Lower lobe of right lung (tissue), 2 donors: ENCODE data around the gene UROS. TPM values are rescaled to one million over a fixed set of nuclear protein-coding genes. Genes with fewer than 3 reads are reported as not detected.
A peak's percentile ranks its signal among the peaks of the same experiment; 100 is the strongest.

Source experiments
- ATAC-seq, 2 donors: fragments of 200-7000 bp; cut with Tn5 transposase; one replicate each; pipeline ENCODE4 v1.9.1; 2020 to 2022; ENCODE audit warnings: mild to moderate bottlenecking in 2 of 2, moderate library complexity in 2 of 2
- DNase-seq: peaks from one replicate; pipeline ENCODE4 v3.0.0-alpha.2; 2020
- H3K27ac ChIP-seq: fragments of 200-600 bp; one replicate; pipeline ENCODE4 v1.8.0; 2022
- H3K27me3 ChIP-seq: fragments of 200-600 bp; one replicate; pipeline ENCODE4 v1.8.0; 2022; ENCODE audit warnings: low read depth
- H3K36me3 ChIP-seq: fragments of 200-600 bp; one replicate; pipeline ENCODE4 v1.8.0; 2022; ENCODE audit warnings: mild to moderate bottlenecking
- H3K4me1 ChIP-seq: fragments of 200-600 bp; one replicate; pipeline ENCODE4 v1.8.0; 2022
- H3K4me3 ChIP-seq: fragments of 200-600 bp; one replicate; pipeline ENCODE4 v1.8.0; 2022; ENCODE audit warnings: mild to moderate bottlenecking
- H3K9me3 ChIP-seq: fragments of 200-600 bp; one replicate; pipeline ENCODE4 v1.8.0; 2022
- intact Hi-C: fragments of 100-400 bp; cut with DNase I; formaldehyde crosslinking; loops from one replicate; pipeline ENCODE4 v1.11.0; 2022
- total RNA-seq: library from RNA; stranded (reverse); fragmentation: NEBNext Ultra II Directional; extraction: Animal tissue kit (Norgen Biotek cat#: 25700); gene quantifications from one replicate; pipeline ENCODE4 v1.2.1, GENCODE V29; 2021
- TF ChIP-seq, protein P1 (sequence below): fragments of 200-600 bp; IDR thresholded peaks from one replicate; pipeline ENCODE4 v1.8.0; 2022; ENCODE audit warnings: antibody characterized with exemption, mild to moderate bottlenecking
- donor health status: DM: no; HTN: yes; CAD: no; lungs with severe emphysema.

Gene UROS
- total RNA-seq, 1 donor from 2014 or later, result 27.0 TPM

GRCh38 chr10:125775491-125776106, 47.5 kb downstream of the UROS start, which contains the start of gene MMP21:
Gene MMP21, minus strand, starts transcription at chr10:125775821. Its CDS starts 0 bp downstream, at chr10:125775821.
- peaks cover 6% of the 10 kb centered on the region for H3K27me3 ChIP-seq
- intact Hi-C loops, result no loop called here
- H3K36me3 ChIP-seq, result no peaks in the 10 kb centered on the region
- no peak for ATAC-seq
- H3K4me1 ChIP-seq, result no peaks in the 10 kb centered on the region
- no peak for DNase-seq
- H3K9me3 ChIP-seq, result no peaks in the 10 kb centered on the region
- H3K4me3 ChIP-seq, result no peak within 1 kb of the TSS
- TF ChIP-seq, protein P1, sequence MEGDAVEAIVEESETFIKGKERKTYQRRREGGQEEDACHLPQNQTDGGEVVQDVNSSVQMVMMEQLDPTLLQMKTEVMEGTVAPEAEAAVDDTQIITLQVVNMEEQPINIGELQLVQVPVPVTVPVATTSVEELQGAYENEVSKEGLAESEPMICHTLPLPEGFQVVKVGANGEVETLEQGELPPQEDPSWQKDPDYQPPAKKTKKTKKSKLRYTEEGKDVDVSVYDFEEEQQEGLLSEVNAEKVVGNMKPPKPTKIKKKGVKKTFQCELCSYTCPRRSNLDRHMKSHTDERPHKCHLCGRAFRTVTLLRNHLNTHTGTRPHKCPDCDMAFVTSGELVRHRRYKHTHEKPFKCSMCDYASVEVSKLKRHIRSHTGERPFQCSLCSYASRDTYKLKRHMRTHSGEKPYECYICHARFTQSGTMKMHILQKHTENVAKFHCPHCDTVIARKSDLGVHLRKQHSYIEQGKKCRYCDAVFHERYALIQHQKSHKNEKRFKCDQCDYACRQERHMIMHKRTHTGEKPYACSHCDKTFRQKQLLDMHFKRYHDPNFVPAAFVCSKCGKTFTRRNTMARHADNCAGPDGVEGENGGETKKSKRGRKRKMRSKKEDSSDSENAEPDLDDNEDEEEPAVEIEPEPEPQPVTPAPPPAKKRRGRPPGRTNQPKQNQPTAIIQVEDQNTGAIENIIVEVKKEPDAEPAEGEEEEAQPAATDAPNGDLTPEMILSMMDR, result no peak
- H3K27ac ChIP-seq, result no peak within 1 kb of the TSS

GRCh38 chr10:125774581-125775191, 48.4 kb downstream of the UROS start:
- no peaks in the 10 kb centered on the region for H3K9me3 ChIP-seq
- H3K4me1 ChIP-seq, result no peaks in the 10 kb centered on the region
- H3K27me3 ChIP-seq, result peaks cover 6% of the 10 kb centered on the region
- no peak overlapping the region for H3K4me3 ChIP-seq
- H3K27ac ChIP-seq, result no peak overlapping the region
- no peaks in the 10 kb centered on the region for H3K36me3 ChIP-seq
- ATAC-seq, result peak in 1 of 2 donors; percentile 20
- DNase-seq, result no peak
- intact Hi-C loops, result no loop called here
- TF ChIP-seq, protein P1, result no peak

GRCh38 chr10:125773687-125774543, 49.1 kb downstream of the UROS start:
- Histone ChIP-seq H3K4me1 (no peaks in the 10 kb centered on the region), H3K36me3 (no peaks in the 10 kb centered on the region), H3K27ac (no peak overlapping the region), H3K27me3 (peaks cover 6% of the 10 kb centered on the region), H3K4me3 (no peak overlapping the region), H3K9me3 (no peaks in the 10 kb centered on the region)
- TF ChIP-seq, protein P1, result no peak
- ATAC-seq, result no peak
- intact Hi-C loops, result no loop called here
- no peak for DNase-seq

GRCh38 chr10:125772864-125773180, 50.2 kb downstream of the UROS start:
- Histone ChIP-seq H3K36me3 (no peaks in the 10 kb centered on the region), H3K27me3 (peaks cover 4% of the 10 kb centered on the region), H3K4me1 (no peaks in the 10 kb centered on the region), H3K27ac (no peak overlapping the region), H3K9me3 (no peaks in the 10 kb centered on the region), H3K4me3 (no peak overlapping the region)
- intact Hi-C loops, result no loop called here
- no peak for DNase-seq
- no peak for ATAC-seq
- TF ChIP-seq, protein P1, result no peak

DNA sequence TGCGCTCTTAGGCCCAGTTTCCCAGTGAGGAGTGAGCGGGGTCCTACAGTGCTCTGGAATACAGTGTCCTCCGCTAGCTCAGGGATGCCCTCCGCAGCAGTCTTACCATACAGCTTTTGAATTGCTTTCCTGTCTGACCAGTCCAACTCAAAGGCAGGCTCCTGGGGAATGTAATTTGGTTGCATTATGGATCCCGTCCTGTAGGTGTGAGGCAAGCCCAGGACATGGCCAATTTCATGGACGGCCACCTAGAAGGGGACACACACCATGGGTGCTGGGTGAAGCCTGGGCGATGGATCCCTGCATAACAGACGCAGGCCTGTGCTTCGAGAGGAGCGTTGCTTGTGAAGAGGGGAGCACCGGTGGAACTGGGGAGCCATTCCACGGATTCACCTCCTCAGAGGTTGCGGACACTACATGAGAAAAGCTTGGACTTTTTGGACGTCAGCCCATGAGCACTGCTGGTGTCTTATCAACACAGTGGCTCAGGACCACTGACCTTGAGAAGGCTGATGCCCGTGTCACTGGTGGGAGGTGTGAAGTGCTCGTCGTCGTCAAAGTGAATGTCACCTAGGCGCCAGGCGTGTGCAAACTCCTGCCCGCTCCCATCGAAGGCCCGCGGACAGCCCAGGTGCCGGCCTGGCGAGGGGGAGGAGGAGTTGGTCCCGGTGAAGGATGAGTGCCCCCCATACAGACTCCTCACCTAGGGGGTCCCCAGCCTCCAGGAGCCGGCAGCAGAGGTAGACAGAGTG, 50.8 kb downstream of the UROS start:
- ATAC-seq (no peak), DNase-seq (no peak)
- Histone ChIP-seq H3K4me3 (no peak overlapping the region), H3K27me3 (no peaks in the 10 kb centered on the region), H3K4me1 (no peaks in the 10 kb centered on the region), H3K9me3 (no peaks in the 10 kb centered on the region), H3K27ac (no peak overlapping the region), H3K36me3 (no peaks in the 10 kb centered on the region)
- TF ChIP-seq, protein P1, result no peak
- intact Hi-C loops, result no loop called here
